SK-N-SH (cell line): ENCODE results near the gene EBF3. TPM values are rescaled to one million over a fixed set of nuclear protein-coding genes. Genes with fewer than 3 reads are reported as not detected.

Experiments used
- CTCF ChIA-PET: fragments of 300-600, 350-600 bp; formaldehyde crosslinking; extraction: SDS; loops from one replicate; lab custom pipeline; 2021; lab: Yijun Ruan, JAX
- POLR2A ChIA-PET: fragments of 350-600 bp; sonication (Branson Sonifier 250); formaldehyde crosslinking; extraction: SDS; loops from one replicate; lab custom pipeline; 2020; ENCODE audit warnings: antibody characterized with exemption, inconsistent platforms; lab: Yijun Ruan, JAX
- DNase-seq: peaks from one replicate; pipeline ENCODE4 v3.0.0; 2012
- H2AFZ ChIP-seq: fragments of 200-600 bp; sonication (generic); 2 replicates; pipeline ENCODE4 v1.8.1; 2016; ENCODE audit warnings: antibody characterized with exemption, mild to moderate bottlenecking, low read depth
- H3F3A ChIP-seq: fragments of 200-600 bp; sonication (generic); replicated peaks from 2 replicates; pipeline ENCODE3; 2016; ENCODE audit warnings: antibody characterized with exemption, mild to moderate bottlenecking; ENCODE audit not compliant: insufficient read depth
- H3K27ac ChIP-seq, 2 experiments: fragments of 200-500 bp in 1 of 2; fragments of 200-600 bp in 1 of 2; sonication (Bioruptor generic) in 1 of 2; sonication (generic), shearing (Covaris generic) in 1 of 2; 2 replicates each; pipeline versions ENCODE4 v1.5.1 to v1.6.1; 2014 to 2016; ENCODE audit warnings: low read depth in 2 of 2, inconsistent platforms in 1 of 2, low read length in 1 of 2, mild to moderate bottlenecking in 1 of 2, mixed read lengths in 1 of 2
- H3K27me3 ChIP-seq: fragments of 200-600 bp; sonication (generic), shearing (Covaris generic); 2 replicates; pipeline ENCODE4 v1.6.1; 2016; ENCODE audit warnings: mixed run types; ENCODE audit not compliant: insufficient read depth
- H3K36me3 ChIP-seq, 2 experiments: fragments of 200-500 bp in 1 of 2; fragments of 200-600 bp in 1 of 2; sonication (Bioruptor generic) in 1 of 2; sonication (generic) in 1 of 2; replicated peaks in 1 of 2; 2 replicates each; pipeline versions ENCODE3 to v1.5.1; 2014 to 2016; ENCODE audit warnings: low read length in 1 of 2, mild to moderate bottlenecking in 1 of 2; ENCODE audit not compliant: insufficient read depth in 2 of 2, control insufficient read depth in 1 of 2
- H3K4me1 ChIP-seq, 2 experiments: fragments of 200-500 bp in 1 of 2; fragments of 200-600 bp in 1 of 2; sonication (Bioruptor generic) in 1 of 2; sonication (generic), shearing (Covaris generic) in 1 of 2; 2 replicates each; pipeline versions ENCODE4 v1.5.1 to v1.6.1; 2014 to 2016; ENCODE audit warnings: low read depth in 1 of 2, low read length in 1 of 2, mixed run types in 1 of 2; ENCODE audit not compliant: insufficient read depth in 2 of 2, control insufficient read depth in 1 of 2
- H3K4me2 ChIP-seq: fragments of 200-600 bp; sonication (generic), shearing (Covaris generic); 2 replicates; pipeline ENCODE4 v1.6.1; 2017; ENCODE audit warnings: mixed run types
- H3K4me3 ChIP-seq, 2 experiments: fragments of 200-500 bp in 1 of 2; fragments of 200-600 bp in 1 of 2; sonication (Bioruptor generic) in 1 of 2; sonication (generic), shearing (Covaris generic) in 1 of 2; 2 replicates each; pipeline versions ENCODE4 v1.5.1 to v1.8.1; 2014 to 2016; ENCODE audit warnings: low read depth in 2 of 2, inconsistent platforms in 1 of 2, low read length in 1 of 2, mild to moderate bottlenecking in 1 of 2, mixed read lengths in 1 of 2, moderate library complexity in 1 of 2
- H3K79me2 ChIP-seq: fragments of 200-600 bp; sonication (generic); 2 replicates; pipeline ENCODE4 v1.8.1; 2017; ENCODE audit warnings: mild to moderate bottlenecking; ENCODE audit not compliant: insufficient read depth
- H3K9ac ChIP-seq: fragments of 200-600 bp; sonication (generic); 2 replicates; pipeline ENCODE4 v1.6.1; 2017; ENCODE audit warnings: mixed run types
- H3K9me2 ChIP-seq: fragments of 200-600 bp; sonication (generic); 2 replicates; pipeline ENCODE4 v1.6.1; 2017; ENCODE audit warnings: mixed run types
- H3K9me3 ChIP-seq: fragments of 200-600 bp; sonication (generic); 2 replicates; pipeline ENCODE4 v1.6.1; 2017; ENCODE audit warnings: mixed run types, mild to moderate bottlenecking, moderate library complexity
- H4K20me1 ChIP-seq: fragments of 200-600 bp; sonication (generic); 2 replicates; pipeline ENCODE4 v1.6.1; 2017; ENCODE audit warnings: mild to moderate bottlenecking, mixed run types; ENCODE audit not compliant: insufficient read depth
- CTCF ChIP-seq: fragments of 200-600 bp; sonication (generic); IDR thresholded peaks from 2 replicates; pipeline ENCODE4 v1.6.1; 2017; ENCODE audit warnings: antibody characterized with exemption, mild to moderate bottlenecking, moderate library complexity
- EP300 ChIP-seq, 2 experiments: IDR thresholded peaks; 2 replicates each; pipeline versions ENCODE4 v1.4.0 to v1.6.1; 2012; ENCODE audit warnings: borderline replicate concordance in 1 of 2, low read depth in 1 of 2, low read length in 1 of 2
- EZH2phosphoT487 ChIP-seq: fragments of 200-600 bp; sonication (generic); IDR thresholded peaks from 2 replicates; pipeline ENCODE4 v1.6.1; 2017; ENCODE audit warnings: low read depth, mixed run types, mild to moderate bottlenecking, antibody characterized with exemption, moderate library complexity, borderline replicate concordance
- FOSL2 ChIP-seq: IDR thresholded peaks from 2 replicates; pipeline ENCODE4 v1.4.0; 2012; ENCODE audit warnings: low read depth, mild to moderate bottlenecking, moderate library complexity, borderline replicate concordance
- GATA2 ChIP-seq: sonication (generic); formaldehyde crosslinking; IDR thresholded peaks from 2 replicates; pipeline ENCODE4 v1.5.0; 2020; ENCODE audit warnings: mild to moderate bottlenecking, missing genetic modification reagents
- IRF3 ChIP-seq: fragments of 150-350 bp; IDR thresholded peaks from 2 replicates; pipeline ENCODE4 v1.6.1; 2016; ENCODE audit warnings: mild to moderate bottlenecking, low read depth, low read length
- JUND ChIP-seq: IDR thresholded peaks from 2 replicates; pipeline ENCODE4 v1.4.0; 2012
- MAX ChIP-seq: IDR thresholded peaks from 2 replicates; pipeline ENCODE4 v1.4.0; 2012; ENCODE audit warnings: low read depth
- MXI1 ChIP-seq: IDR thresholded peaks from 2 replicates; pipeline ENCODE4 v1.6.1; 2012; ENCODE audit warnings: mild to moderate bottlenecking, low read depth, low read length, improper control_type of control experiment
- NFIC ChIP-seq: IDR thresholded peaks from 2 replicates; pipeline ENCODE4 v1.4.0; 2012; ENCODE audit warnings: borderline replicate concordance
- NRF1 ChIP-seq: IDR thresholded peaks from 2 replicates; pipeline ENCODE4 v1.6.1; 2012; ENCODE audit warnings: low read depth, mild to moderate bottlenecking, low read length
- PBX3 ChIP-seq: IDR thresholded peaks from 2 replicates; pipeline ENCODE4; 2012
- POLR2AphosphoS5 ChIP-seq: IDR thresholded peaks from 2 replicates; pipeline ENCODE4 v1.6.1; 2012; ENCODE audit warnings: low read depth, low read length
- RAD21 ChIP-seq: IDR thresholded peaks from 2 replicates; pipeline ENCODE4 v1.6.1; 2012; ENCODE audit warnings: mild to moderate bottlenecking, low read length
- RCOR1 ChIP-seq: fragments of 150-350 bp; IDR thresholded peaks from 2 replicates; pipeline ENCODE4 v1.6.1; 2017; ENCODE audit warnings: antibody characterized with exemption, low read length
- REST ChIP-seq: IDR thresholded peaks from 2 replicates; pipeline ENCODE4 v1.6.1; 2012; ENCODE audit warnings: mild to moderate bottlenecking, low read depth, low read length, moderate library complexity
- RFX5 ChIP-seq: IDR thresholded peaks from 2 replicates; pipeline ENCODE4 v1.6.1; 2012; ENCODE audit warnings: mild to moderate bottlenecking, improper control_type of control experiment, low read length
- RXRA ChIP-seq: IDR thresholded peaks from 2 replicates; pipeline ENCODE4 v1.4.0; 2012; ENCODE audit warnings: low read depth, mild to moderate bottlenecking, borderline replicate concordance
- SIN3A ChIP-seq: IDR thresholded peaks from 2 replicates; pipeline ENCODE4 v1.6.1; 2012; ENCODE audit warnings: low read depth, mild to moderate bottlenecking, low read length, moderate library complexity, borderline replicate concordance
- TAF1 ChIP-seq: IDR thresholded peaks from 2 replicates; pipeline ENCODE4 v1.6.1; 2012; ENCODE audit warnings: low read depth, mild to moderate bottlenecking, low read length, moderate library complexity, borderline replicate concordance
- ZBTB33 ChIP-seq: IDR thresholded peaks from 2 replicates; pipeline ENCODE4 v1.4.0; 2012; ENCODE audit warnings: low read depth, borderline replicate concordance
- WGBS: methylation state at CpG from one replicate; pipeline ENCODE4 v1.1.6; 2017; ENCODE audit warnings: low lambda C conversion rate; 5-methylcytosine and 5-hydroxymethylcytosine counted together
- polyA plus RNA-seq, 3 experiments: library from polyadenylated mRNA; depleted of rRNA; stranded (reverse); fragments of >200 nt; gene quantifications; 2 replicates each; pipeline ENCODE4 v1.2.3, GENCODE V29; 2012

Gene EBF3
- polyA plus RNA-seq, 1 of the 3 experiments (the other 2 are of a cell fraction) = not detected

GRCh38 chr10:129892548-129893052 is 71.5 kb downstream of the EBF3 start:
- H3K4me2 ChIP-seq = no peak overlapping the region
- no peak overlapping the region for H3K27ac ChIP-seq
- H2AFZ ChIP-seq = no peak overlapping the region
- ChIA-PET CTCF (interaction anchor here (0.6 to 5.0 kb wide), 5 partner anchors 11 to 79 kb away, joined by 3 to 38 read pairs (median 5); no protein-coding TSS in a partner anchor), POLR2A (no interaction called here)
- no peaks in the 10 kb centered on the region for H3K36me3 ChIP-seq
- H3K4me1 ChIP-seq = peaks cover 0 to 11% of the 10 kb centered on the region in 2 experiments; a peak in 3 of 4 replicates
- TF ChIP-seq PBX3 (no peak), RAD21 (no peak), POLR2AphosphoS5 (no peak), RFX5 (no peak), IRF3 (no peak), CTCF (no peak), JUND (no peak), MAX (no peak), FOSL2 (no peak), MXI1 (no peak), NRF1 (no peak), SIN3A (no peak), EZH2phosphoT487 (no peak), TAF1 (no peak), GATA2 (CRISPR knock-in tag) (peak; percentile 60), RCOR1 (peak; percentile 52; the same call in 1 of the 2 replicates), RXRA (no peak), EP300 (IDR thresholded peaks at IDR 0.05; ENCODE audit: borderline replicate concordance in 1 of 2, low read depth in 1 of 2, low read length in 1 of 2) (peak in 1 of 2 experiments; percentile 42; a peak in 1 of 4 replicates), REST (no peak), NFIC (no peak), ZBTB33 (no peak)
- TF ChIP-seq, all 33 proteins: peak for 3
- peak; percentile 62 for DNase-seq
- H3K4me3 ChIP-seq = no peak overlapping the region; a peak in 1 of 4 replicates
- no peaks in the 10 kb centered on the region for H4K20me1 ChIP-seq
- no peaks in the 10 kb centered on the region for H3K9me3 ChIP-seq
- WGBS = 16% methylated on average over 17 of the region's 18 CpGs
- H3K9ac ChIP-seq = no peak overlapping the region
- no peaks in the 10 kb centered on the region for H3K79me2 ChIP-seq
- H3K27me3 ChIP-seq = no peaks in the 10 kb centered on the region
- no peaks in the 10 kb centered on the region for H3F3A ChIP-seq
- no peaks in the 10 kb centered on the region for H3K9me2 ChIP-seq
